ENCODE results near the gene STK26. TPM values are rescaled to one million over a fixed set of nuclear protein-coding genes. Genes with fewer than 3 reads are reported as not detected.

The STK26 gene
- 10 to 100 TPM; 75.4 to 79.9 TPM for total RNA-seq

DNA sequence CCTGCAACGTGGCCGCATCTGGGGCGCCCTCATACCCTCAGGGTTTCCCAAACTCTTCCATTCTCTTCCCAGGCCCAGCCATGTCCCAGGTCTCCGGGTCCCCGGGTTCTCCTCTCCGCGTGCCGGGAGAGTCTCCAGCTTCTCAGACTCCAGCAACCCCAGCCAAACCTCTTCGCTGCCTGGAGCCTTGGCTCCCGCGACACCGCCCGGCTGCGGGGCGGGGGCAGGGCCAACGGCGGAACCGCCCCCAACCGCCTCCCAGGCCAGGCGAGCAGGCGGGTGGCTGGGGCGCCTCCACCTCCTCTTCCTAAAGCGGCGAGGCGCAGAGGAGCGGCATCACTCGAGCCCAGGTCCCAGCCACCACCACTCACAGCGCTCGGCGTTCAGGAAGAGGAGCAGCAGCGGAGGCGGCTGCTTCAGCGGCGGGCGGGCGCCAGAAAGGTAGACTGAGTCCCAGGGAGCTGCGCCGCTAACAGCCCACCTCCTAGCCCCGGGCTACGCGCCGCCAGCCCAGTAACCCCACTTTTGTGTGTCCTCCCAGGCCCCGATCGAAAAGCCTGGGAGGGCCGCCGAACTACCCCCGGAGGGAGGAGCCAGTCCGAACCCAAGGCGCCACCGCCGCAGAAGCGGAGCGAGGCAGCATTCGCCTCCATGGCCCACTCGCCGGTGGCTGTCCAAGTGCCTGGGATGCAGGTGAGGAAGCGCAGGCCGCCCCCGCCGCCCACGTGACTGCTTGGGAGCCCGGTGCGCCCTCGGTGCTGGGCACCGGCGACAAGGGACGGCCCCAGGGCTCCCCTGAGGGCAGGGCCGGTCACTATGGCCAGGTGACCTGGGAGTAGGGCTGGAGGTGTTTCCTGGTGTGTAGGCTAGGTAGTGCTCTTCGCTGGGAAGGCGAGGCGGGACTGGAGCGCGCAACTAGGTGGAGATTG lies at the start of gene STK26:
STK26 (plus strand) TSS at position 336 of the 929 bp plus-strand sequence; CDS start at position 652, 316 bp downstream.
- ChIA-PET CTCF (interaction anchor here (1.5 to 2.4 kb wide), 2 partner anchors 168 to 195 kb away, joined by 4 to 7 read pairs; no protein-coding TSS in a partner anchor), POLR2A (interaction anchor here (0.9 to 1.4 kb wide), 10 partner anchors 18 to 457 kb away, joined by 3 to 7 read pairs (median 4); no protein-coding TSS in a partner anchor)
- Mint-ChIP-seq H3K4me3 (peak within 1 kb of the TSS; percentile 93), H3K4me1 (ENCODE audit: low read depth) (peaks cover 29% of the 10 kb centered on the region), H3K27me3 (no peaks in the 10 kb centered on the region), H3K36me3 (ENCODE audit: low read depth) (peaks cover 13% of the 10 kb centered on the region), H3K9me3 (no peaks in the 10 kb centered on the region), H3K27ac (peak within 1 kb of the TSS; percentile 96)
- ATAC-seq = peak; percentile 80
- TF ChIP-seq, protein P1, sequence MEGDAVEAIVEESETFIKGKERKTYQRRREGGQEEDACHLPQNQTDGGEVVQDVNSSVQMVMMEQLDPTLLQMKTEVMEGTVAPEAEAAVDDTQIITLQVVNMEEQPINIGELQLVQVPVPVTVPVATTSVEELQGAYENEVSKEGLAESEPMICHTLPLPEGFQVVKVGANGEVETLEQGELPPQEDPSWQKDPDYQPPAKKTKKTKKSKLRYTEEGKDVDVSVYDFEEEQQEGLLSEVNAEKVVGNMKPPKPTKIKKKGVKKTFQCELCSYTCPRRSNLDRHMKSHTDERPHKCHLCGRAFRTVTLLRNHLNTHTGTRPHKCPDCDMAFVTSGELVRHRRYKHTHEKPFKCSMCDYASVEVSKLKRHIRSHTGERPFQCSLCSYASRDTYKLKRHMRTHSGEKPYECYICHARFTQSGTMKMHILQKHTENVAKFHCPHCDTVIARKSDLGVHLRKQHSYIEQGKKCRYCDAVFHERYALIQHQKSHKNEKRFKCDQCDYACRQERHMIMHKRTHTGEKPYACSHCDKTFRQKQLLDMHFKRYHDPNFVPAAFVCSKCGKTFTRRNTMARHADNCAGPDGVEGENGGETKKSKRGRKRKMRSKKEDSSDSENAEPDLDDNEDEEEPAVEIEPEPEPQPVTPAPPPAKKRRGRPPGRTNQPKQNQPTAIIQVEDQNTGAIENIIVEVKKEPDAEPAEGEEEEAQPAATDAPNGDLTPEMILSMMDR (IDR thresholded peaks at IDR 0.05) = no peak
- intact Hi-C loops (cut with micrococcal nuclease) = loop anchor here (5.0 to 10.0 kb wide), 3 partner anchors 36 to 462 kb away; partner anchors contain the start of gene MBNL3
- DNase-seq = peak; percentile 82

DNA sequence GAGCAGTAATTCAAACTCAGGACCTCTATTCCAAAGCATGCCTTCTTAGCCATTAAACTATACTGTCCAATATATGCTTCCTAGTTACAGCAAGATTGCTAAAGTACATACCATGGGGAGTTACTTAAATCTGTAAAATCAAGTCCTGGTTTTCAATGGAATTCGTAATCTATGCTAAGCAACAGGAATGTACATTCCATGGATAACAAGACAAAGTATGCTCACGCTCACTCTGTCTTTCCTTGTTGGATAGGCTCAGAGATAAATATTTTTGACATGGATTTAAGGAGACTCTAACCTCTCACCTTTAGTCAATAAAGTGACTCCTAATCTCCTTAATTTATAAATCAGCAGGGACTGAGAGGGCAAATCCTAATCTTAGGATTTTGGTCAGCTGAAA lies 47.3 kb upstream of the STK26 start:
- no peak for ATAC-seq
- Mint-ChIP-seq H3K27ac (no peak overlapping the region), H3K4me1 (ENCODE audit: low read depth) (peaks cover 16% of the 10 kb centered on the region), H3K36me3 (ENCODE audit: low read depth) (no peaks in the 10 kb centered on the region), H3K4me3 (no peak overlapping the region), H3K27me3 (no peaks in the 10 kb centered on the region), H3K9me3 (no peaks in the 10 kb centered on the region)
- intact Hi-C loops (cut with micrococcal nuclease) = no loop called here
- TF ChIP-seq, protein P1 (IDR thresholded peaks at IDR 0.05) = no peak
- no peak for DNase-seq
- ChIA-PET CTCF (no interaction called here), POLR2A (no interaction called here)

DNA sequence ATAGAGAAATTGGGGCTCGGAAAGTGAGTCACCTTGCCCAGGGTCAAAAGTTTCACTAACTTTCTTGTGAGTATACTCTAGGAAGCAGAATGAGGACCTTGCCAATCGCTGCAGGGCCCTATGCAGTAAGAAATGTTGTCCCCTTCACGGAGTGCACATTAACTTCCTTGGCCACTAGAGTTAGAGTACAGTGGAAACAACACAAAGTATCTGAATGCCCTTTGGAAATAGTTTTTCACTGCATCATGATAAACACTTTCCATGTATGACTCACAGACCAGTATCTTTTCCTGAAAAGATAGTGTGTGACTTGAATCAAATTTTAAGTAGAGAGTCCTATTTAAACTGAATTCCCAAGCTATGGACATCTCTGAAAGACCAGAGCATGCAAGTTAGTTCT lies 45.5 kb upstream of the STK26 start:
- CTCF ChIA-PET = no interaction called here
- POLR2A ChIA-PET = interaction anchor here (1.1 kb wide), 1 partner anchor 47 kb away, joined by 4 read pairs; no protein-coding TSS in a partner anchor
- DNase-seq (no peak), ATAC-seq (peak; percentile 64)
- no peaks in the 10 kb centered on the region for H3K27me3 Mint-ChIP-seq
- TF ChIP-seq, protein P1 (IDR thresholded peaks at IDR 0.05) = no peak
- H3K27ac Mint-ChIP-seq = no peak overlapping the region
- H3K9me3 Mint-ChIP-seq = no peaks in the 10 kb centered on the region
- H3K4me1 Mint-ChIP-seq (ENCODE audit: low read depth) = peaks cover 25% of the 10 kb centered on the region
- no peak overlapping the region for H3K4me3 Mint-ChIP-seq
- intact Hi-C loops (cut with micrococcal nuclease) = no loop called here
- no peaks in the 10 kb centered on the region for H3K36me3 Mint-ChIP-seq (ENCODE audit: low read depth)

DNA sequence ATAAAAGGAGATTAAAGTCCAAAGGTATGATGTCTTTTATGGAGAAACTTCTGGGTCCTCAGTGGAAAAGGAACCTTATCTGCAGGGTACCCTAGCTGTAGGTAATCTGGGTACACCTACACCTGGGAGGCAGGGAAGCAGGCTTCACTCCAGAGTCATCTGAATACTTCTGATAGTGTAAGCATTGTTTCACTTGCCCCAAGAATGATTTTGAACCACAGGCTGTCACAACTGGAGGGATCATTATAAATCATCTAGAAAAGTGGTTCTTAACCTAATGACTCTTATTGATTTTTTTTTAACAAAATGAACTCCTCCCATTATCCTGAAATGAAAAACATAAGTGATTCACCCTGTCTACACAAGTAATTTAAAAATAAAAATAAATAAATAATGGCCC lies 44.0 kb upstream of the STK26 start:
- Mint-ChIP-seq H3K4me3 (no peak overlapping the region), H3K27me3 (no peaks in the 10 kb centered on the region), H3K36me3 (ENCODE audit: low read depth) (peaks cover 2% of the 10 kb centered on the region), H3K9me3 (no peaks in the 10 kb centered on the region), H3K27ac (no peak overlapping the region), H3K4me1 (ENCODE audit: low read depth) (peaks cover 35% of the 10 kb centered on the region)
- intact Hi-C loops (cut with micrococcal nuclease) = no loop called here
- TF ChIP-seq, protein P1 (IDR thresholded peaks at IDR 0.05) = no peak
- CTCF ChIA-PET = no interaction called here
- no peak for ATAC-seq
- POLR2A ChIA-PET = no interaction called here
- DNase-seq = no peak

Data from activated CD8-positive, alpha-beta T cell treated with anti-CD3 and anti-CD28 coated beads for 36 hours (primary cell).